ENCODE results near the gene TBCD. TPM values are rescaled to one million over a fixed set of nuclear protein-coding genes. Genes with fewer than 3 reads are reported as not detected.

The TBCD gene
- total RNA-seq, 1 donor from 2014 or later = 49.9 TPM

GRCh38 chr17:82942166-82943130, 190.6 kb downstream of the TBCD start:
- H3K27ac Mint-ChIP-seq = no peak overlapping the region
- no peak for TF ChIP-seq CTCF (IDR thresholded peaks at IDR 0.05)
- DNase-seq (no peak), ATAC-seq (ENCODE audit: low read depth) (no peak)
- no peak overlapping the region for H3K4me3 Mint-ChIP-seq
- intact Hi-C loops (cut with micrococcal nuclease) = no loop called here
- H3K9me3 Mint-ChIP-seq = peaks cover 29% of the 10 kb centered on the region
- no peaks in the 10 kb centered on the region for H3K4me1 Mint-ChIP-seq
- H3K27me3 Mint-ChIP-seq = no peaks in the 10 kb centered on the region
- H3K36me3 Mint-ChIP-seq (ENCODE audit: low read depth) = peaks cover 74% of the 10 kb centered on the region
- ChIA-PET CTCF (no interaction called here), POLR2A (no interaction called here)

GRCh38 chr17:82943339-82943738, 191.5 kb downstream of the TBCD start:
- no peaks in the 10 kb centered on the region for H3K4me1 Mint-ChIP-seq
- peaks cover 29% of the 10 kb centered on the region for H3K9me3 Mint-ChIP-seq
- no peak overlapping the region for H3K4me3 Mint-ChIP-seq
- ATAC-seq (ENCODE audit: low read depth) = no peak
- DNase-seq = no peak
- no peak overlapping the region for H3K27ac Mint-ChIP-seq
- CTCF ChIA-PET = no interaction called here
- peaks cover 68% of the 10 kb centered on the region for H3K36me3 Mint-ChIP-seq (ENCODE audit: low read depth)
- intact Hi-C loops (cut with micrococcal nuclease) = no loop called here
- POLR2A ChIA-PET = no interaction called here
- H3K27me3 Mint-ChIP-seq = no peaks in the 10 kb centered on the region
- TF ChIP-seq CTCF (IDR thresholded peaks at IDR 0.05) = no peak

- Mint-ChIP-seq H3K36me3 (ENCODE audit: low read depth) (peaks cover 64% of the 10 kb centered on the region), H3K9me3 (peaks cover 29% of the 10 kb centered on the region), H3K27ac (no peak overlapping the region), H3K27me3 (no peaks in the 10 kb centered on the region), H3K4me3 (no peak overlapping the region), H3K4me1 (no peaks in the 10 kb centered on the region)
- POLR2A ChIA-PET = no interaction called here
- intact Hi-C loops (cut with micrococcal nuclease) = no loop called here
- ATAC-seq (ENCODE audit: low read depth) (no peak), DNase-seq (no peak)
- CTCF ChIA-PET = no interaction called here
- no peak for TF ChIP-seq CTCF (IDR thresholded peaks at IDR 0.05)
Measured at GRCh38 chr17:82943751-82944150, 191.9 kb downstream of the TBCD start.

- peaks cover 59% of the 10 kb centered on the region for H3K36me3 Mint-ChIP-seq (ENCODE audit: low read depth)
- H3K27ac Mint-ChIP-seq = no peak overlapping the region
- ATAC-seq (ENCODE audit: low read depth) (no peak), DNase-seq (no peak)
- no peak overlapping the region for H3K4me3 Mint-ChIP-seq
- ChIA-PET CTCF (no interaction called here), POLR2A (no interaction called here)
- H3K4me1 Mint-ChIP-seq = no peaks in the 10 kb centered on the region
- no peaks in the 10 kb centered on the region for H3K27me3 Mint-ChIP-seq
- H3K9me3 Mint-ChIP-seq = peaks cover 29% of the 10 kb centered on the region
- no peak for TF ChIP-seq CTCF (IDR thresholded peaks at IDR 0.05)
- intact Hi-C loops (cut with micrococcal nuclease) = no loop called here
Measured at GRCh38 chr17:82944990-82945389, 193.1 kb downstream of the TBCD start.

- ChIA-PET CTCF (no interaction called here), POLR2A (no interaction called here)
- Mint-ChIP-seq H3K4me1 (no peaks in the 10 kb centered on the region), H3K27me3 (no peaks in the 10 kb centered on the region), H3K27ac (no peak overlapping the region), H3K4me3 (no peak overlapping the region), H3K36me3 (ENCODE audit: low read depth) (peaks cover 61% of the 10 kb centered on the region), H3K9me3 (peaks cover 29% of the 10 kb centered on the region)
- ATAC-seq (ENCODE audit: low read depth) = no peak
- no peak for TF ChIP-seq CTCF (IDR thresholded peaks at IDR 0.05)
- DNase-seq = no peak
- intact Hi-C loops (cut with micrococcal nuclease) = no loop called here
Measured at GRCh38 chr17:82946081-82946480, 194.2 kb downstream of the TBCD start.

Measured in activated B cell treated with CpG ODN at 0.5 μM for 24 hours (primary cell).